HG03457 (cell line): ENCODE measurements around the gene LAMA2.
"Not testable (repeated sequence)": the region's sequence is repeated elsewhere in the genome, so short reads cannot be mapped to it uniquely, and the experiment has no call there.

Experiments
- ATAC-seq: cut with Tn5 transposase; IDR thresholded peaks from one replicate; pipeline ENCODE4 v1.9.1; 2021; ENCODE audit warnings: moderate number of reproducible peaks; ENCODE audit not compliant: unreplicated experiment

The LAMA2 gene

GRCh38 chr6:128997880-128998279, 114.9 kb downstream of the LAMA2 start:
- no peak for ATAC-seq

GRCh38 chr6:129006724-129007514, 124.0 kb downstream of the LAMA2 start:
- ATAC-seq = no peak

- ATAC-seq = no peak
Observed at GRCh38 chr6:129007701-129008373, 124.9 kb downstream of the LAMA2 start.

- no peak for ATAC-seq
Observed at GRCh38 chr6:129008591-129008990, 125.7 kb downstream of the LAMA2 start.

- ATAC-seq = no peak
Observed at GRCh38 chr6:129009851-129010250, 126.9 kb downstream of the LAMA2 start.

- no peak for ATAC-seq
Observed at GRCh38 chr6:129014302-129014701, 131.4 kb downstream of the LAMA2 start.

GRCh38 chr6:129015721-129016120, 132.8 kb downstream of the LAMA2 start:
- no peak for ATAC-seq

- no peak for ATAC-seq
Observed at GRCh38 chr6:129016844-129017243, 133.9 kb downstream of the LAMA2 start.

- ATAC-seq = no peak
Observed at GRCh38 chr6:129022011-129022553, 139.1 kb downstream of the LAMA2 start.

- no peak for ATAC-seq
Observed at GRCh38 chr6:129026601-129027000, 143.7 kb downstream of the LAMA2 start.

- ATAC-seq = no peak
Observed at GRCh38 chr6:129029778-129030177, 146.8 kb downstream of the LAMA2 start.

- no peak for ATAC-seq
Observed at GRCh38 chr6:129030215-129030614, 147.3 kb downstream of the LAMA2 start.

- ATAC-seq = no peak
Observed at GRCh38 chr6:129031051-129031599, 148.2 kb downstream of the LAMA2 start.

- ATAC-seq = no peak
Observed at GRCh38 chr6:129032602-129033001, 149.7 kb downstream of the LAMA2 start.

- no peak for ATAC-seq
Observed at GRCh38 chr6:129033180-129033579, 150.2 kb downstream of the LAMA2 start.

GRCh38 chr6:129033581-129033980, 150.6 kb downstream of the LAMA2 start:
- ATAC-seq = no peak

- ATAC-seq = no peak
Observed at GRCh38 chr6:129041563-129041962, 158.6 kb downstream of the LAMA2 start.

GRCh38 chr6:129046526-129046925, 163.6 kb downstream of the LAMA2 start:
- no peak for ATAC-seq

GRCh38 chr6:129047834-129048233, 164.9 kb downstream of the LAMA2 start:
- no peak for ATAC-seq

- no peak for ATAC-seq
Observed at GRCh38 chr6:129050086-129050485, 167.1 kb downstream of the LAMA2 start.

GRCh38 chr6:129053143-129053542, 170.2 kb downstream of the LAMA2 start:
- not testable (repeated sequence) for ATAC-seq

- ATAC-seq = no peak
Observed at GRCh38 chr6:129055796-129056195, 172.9 kb downstream of the LAMA2 start.
